DND-41 (cell line): Measurements from ENCODE around the gene CACNA1A.

Experiments used
- ATAC-seq: fragments of 200-7000 bp; cut with Tn5 transposase; 3 replicates; pipeline ENCODE4 v1.9.1; 2021; ENCODE audit warnings: low read depth; ENCODE audit not compliant: insufficient read depth
- DNase-seq: peaks from one replicate; pipeline ENCODE4 v3.0.0-alpha.2; 2020
- H2AFZ ChIP-seq: 2 replicates; pipeline ENCODE4 v1.6.0; 2012; ENCODE audit warnings: low read depth, low read length
- H3K27ac ChIP-seq: 2 replicates; pipeline ENCODE4 v1.5.1; 2012; ENCODE audit warnings: low read length, inconsistent platforms
- H3K27me3 ChIP-seq: fragments of 200-600 bp; sonication (generic); 2 replicates; pipeline ENCODE4 v1.6.0; 2012; ENCODE audit warnings: low read length, mild to moderate bottlenecking, inconsistent platforms; ENCODE audit not compliant: insufficient read depth, poor library complexity
- H3K36me3 ChIP-seq: 2 replicates; pipeline ENCODE4 v1.5.1; 2012; ENCODE audit warnings: low read length, inconsistent platforms; ENCODE audit not compliant: insufficient read depth
- H3K4me1 ChIP-seq: 2 replicates; pipeline ENCODE4 v1.5.1; 2012; ENCODE audit warnings: mild to moderate bottlenecking, low read length; ENCODE audit not compliant: insufficient read depth
- H3K4me2 ChIP-seq: 2 replicates; pipeline ENCODE4 v1.6.0; 2012; ENCODE audit warnings: mild to moderate bottlenecking, moderate library complexity, low read length, inconsistent platforms; ENCODE audit not compliant: insufficient read depth
- H3K4me3 ChIP-seq, 2 experiments: fragments of 200-600 bp in 1 of 2; shearing (Covaris generic) in 1 of 2; 2 replicates each; pipeline ENCODE4 v1.5.1; 2012 to 2016; ENCODE audit warnings: inconsistent platforms in 2 of 2, low read length in 2 of 2, mild to moderate bottlenecking in 2 of 2, low read depth in 1 of 2, moderate library complexity in 1 of 2
- H3K79me2 ChIP-seq: 2 replicates; pipeline ENCODE4 v1.6.0; 2012; ENCODE audit warnings: low read length, inconsistent platforms; ENCODE audit not compliant: insufficient read depth
- H3K9ac ChIP-seq: 2 replicates; pipeline ENCODE4 v1.6.0; 2012; ENCODE audit warnings: low read depth, mild to moderate bottlenecking, inconsistent platforms, low read length, moderate library complexity
- H3K9me3 ChIP-seq: 2 replicates; pipeline ENCODE4 v1.5.1; 2012; ENCODE audit warnings: low read length, moderate library complexity, mild to moderate bottlenecking, inconsistent platforms; ENCODE audit not compliant: insufficient read depth, severe bottlenecking
- H4K20me1 ChIP-seq: 2 replicates; pipeline ENCODE4 v1.6.0; 2012; ENCODE audit warnings: low read length; ENCODE audit not compliant: insufficient read depth
- EZH2 ChIP-seq: IDR thresholded peaks from 3 replicates; pipeline ENCODE4 v1.6.1; 2012; ENCODE audit warnings: borderline replicate concordance, low read depth, mild to moderate bottlenecking, moderate library complexity, low read length, inconsistent platforms; ENCODE audit not compliant: severe bottlenecking
- TF ChIP-seq, protein P1 (sequence below): IDR thresholded peaks from 2 replicates; pipeline ENCODE4 v1.5.1; 2012; ENCODE audit warnings: borderline replicate concordance, low read length, moderate library complexity, mild to moderate bottlenecking; ENCODE audit not compliant: poor library complexity, severe bottlenecking; ENCODE audit errors: extremely low read depth

The CACNA1A gene

DNA sequence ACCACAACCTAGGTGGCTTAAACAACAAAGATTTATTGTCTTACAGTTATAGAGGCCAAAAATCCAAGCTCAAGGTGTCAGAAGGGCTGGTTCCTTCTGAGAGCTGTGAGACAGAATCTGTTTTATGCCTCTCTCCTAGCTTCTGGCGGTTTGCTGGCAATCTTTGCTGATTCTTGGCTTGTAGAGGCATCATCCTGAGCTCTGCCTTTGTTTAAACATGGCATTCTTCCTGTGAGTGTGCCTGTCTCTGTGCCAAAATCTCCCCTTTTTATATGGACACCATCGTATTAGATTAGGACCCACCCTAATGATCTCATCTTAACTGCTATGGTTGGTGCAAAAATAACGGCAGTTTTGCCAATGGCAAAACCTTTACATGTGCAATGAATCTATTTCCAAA is 169.1 kb downstream of the CACNA1A start:
- Histone ChIP-seq H3K9me3 (peaks cover 8% of the 10 kb centered on the region), H4K20me1 (no peaks in the 10 kb centered on the region), H3K36me3 (no peaks in the 10 kb centered on the region), H3K9ac (no peak overlapping the region), H3K4me1 (no peaks in the 10 kb centered on the region), H3K27me3 (no peaks in the 10 kb centered on the region), H2AFZ (no peak overlapping the region), H3K79me2 (no peaks in the 10 kb centered on the region), H3K4me2 (no peak overlapping the region), H3K27ac (no peak overlapping the region), H3K4me3 (no peak overlapping the region)
- DNase-seq: no peak
- TF ChIP-seq, protein P1, sequence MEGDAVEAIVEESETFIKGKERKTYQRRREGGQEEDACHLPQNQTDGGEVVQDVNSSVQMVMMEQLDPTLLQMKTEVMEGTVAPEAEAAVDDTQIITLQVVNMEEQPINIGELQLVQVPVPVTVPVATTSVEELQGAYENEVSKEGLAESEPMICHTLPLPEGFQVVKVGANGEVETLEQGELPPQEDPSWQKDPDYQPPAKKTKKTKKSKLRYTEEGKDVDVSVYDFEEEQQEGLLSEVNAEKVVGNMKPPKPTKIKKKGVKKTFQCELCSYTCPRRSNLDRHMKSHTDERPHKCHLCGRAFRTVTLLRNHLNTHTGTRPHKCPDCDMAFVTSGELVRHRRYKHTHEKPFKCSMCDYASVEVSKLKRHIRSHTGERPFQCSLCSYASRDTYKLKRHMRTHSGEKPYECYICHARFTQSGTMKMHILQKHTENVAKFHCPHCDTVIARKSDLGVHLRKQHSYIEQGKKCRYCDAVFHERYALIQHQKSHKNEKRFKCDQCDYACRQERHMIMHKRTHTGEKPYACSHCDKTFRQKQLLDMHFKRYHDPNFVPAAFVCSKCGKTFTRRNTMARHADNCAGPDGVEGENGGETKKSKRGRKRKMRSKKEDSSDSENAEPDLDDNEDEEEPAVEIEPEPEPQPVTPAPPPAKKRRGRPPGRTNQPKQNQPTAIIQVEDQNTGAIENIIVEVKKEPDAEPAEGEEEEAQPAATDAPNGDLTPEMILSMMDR: no peak
- TF ChIP-seq EZH2: no peak
- ATAC-seq: no peak

DNA sequence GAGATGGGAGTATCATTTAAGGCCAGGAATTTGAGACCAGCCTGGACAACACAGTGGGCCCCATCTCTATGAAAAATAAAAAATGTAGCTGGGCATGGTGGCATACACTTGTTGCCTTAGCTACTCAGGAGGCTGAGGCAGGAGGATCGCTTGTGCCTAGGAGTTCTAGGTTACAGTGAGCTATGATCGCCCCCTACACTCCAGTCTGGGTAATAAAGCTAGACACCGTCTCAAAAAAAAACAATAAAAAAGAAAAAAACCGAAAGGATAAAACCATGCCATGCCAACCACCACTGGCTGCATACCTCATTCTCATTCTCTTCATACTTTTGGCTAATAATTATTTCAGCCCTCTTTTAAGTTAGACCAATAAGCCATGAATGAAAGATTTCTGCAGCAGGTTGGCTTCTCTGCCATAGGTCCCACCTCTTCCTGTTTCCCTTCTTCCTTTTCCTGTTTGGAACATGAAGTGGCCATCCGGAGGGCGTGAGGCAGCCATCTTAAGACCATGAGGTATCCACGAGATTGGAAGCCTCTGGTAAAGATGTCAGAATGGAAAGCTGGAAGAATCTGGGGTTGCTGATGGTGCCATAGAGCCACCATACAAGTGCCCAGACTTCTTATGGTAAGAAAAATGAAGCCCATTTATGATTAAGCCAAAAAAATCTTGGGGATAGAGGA is 171.3 kb downstream of the CACNA1A start:
- no peak overlapping the region for H2AFZ ChIP-seq
- TF ChIP-seq EZH2: no peak
- TF ChIP-seq, protein P1: no peak

DNA sequence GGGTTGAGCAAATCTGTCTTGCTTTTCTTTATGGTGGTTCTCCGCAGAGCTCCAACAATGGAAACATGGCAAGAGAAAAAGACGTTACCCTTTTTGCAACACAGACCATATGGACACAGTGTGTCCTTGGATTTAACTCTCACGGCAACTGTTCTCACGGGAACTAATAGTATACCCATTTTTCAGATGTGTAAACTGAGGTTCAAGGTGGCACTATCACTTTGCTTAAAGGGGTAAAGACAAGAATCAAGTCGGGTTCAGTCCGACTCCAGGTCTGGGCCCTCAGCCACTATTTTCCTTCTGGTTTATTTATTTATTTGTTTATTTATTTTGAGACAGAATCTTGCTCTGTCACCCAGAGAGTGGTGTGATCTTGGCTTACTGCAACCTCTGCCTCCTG is 176.0 kb downstream of the CACNA1A start:
- no peak for TF ChIP-seq EZH2
- TF ChIP-seq, protein P1: no peak

More for the DNA sequence above, 171.3 kb downstream of the CACNA1A start:
- Histone ChIP-seq H4K20me1 (no peaks in the 10 kb centered on the region), H3K79me2 (no peaks in the 10 kb centered on the region), H3K9me3 (peaks cover 8% of the 10 kb centered on the region), H3K4me3 (no peak overlapping the region), H3K36me3 (no peaks in the 10 kb centered on the region), H3K27ac (no peak overlapping the region), H3K9ac (no peak overlapping the region), H3K4me1 (no peaks in the 10 kb centered on the region), H3K4me2 (no peak overlapping the region), H3K27me3 (no peaks in the 10 kb centered on the region)
- DNase-seq (no peak), ATAC-seq (no peak)

DNA sequence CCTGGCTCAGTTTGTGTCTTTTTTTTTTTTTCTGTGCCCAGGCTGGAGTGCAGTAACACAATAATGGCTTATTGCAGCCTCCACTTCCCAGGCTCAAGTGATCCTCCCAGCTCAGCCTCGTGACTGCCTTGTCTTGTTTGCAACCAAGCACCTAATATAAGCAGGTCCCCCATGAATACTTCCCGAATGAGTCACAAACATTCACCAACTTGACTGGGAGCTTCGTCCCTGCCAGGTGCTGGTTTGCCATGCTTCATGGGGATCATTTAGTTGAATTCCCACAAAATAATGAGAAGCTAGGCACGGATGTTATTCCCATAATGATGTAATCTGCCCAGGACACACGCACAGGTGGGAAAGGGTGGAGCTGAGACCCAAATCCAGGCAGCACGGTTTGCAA is 176.5 kb downstream of the CACNA1A start:
- H3K27ac ChIP-seq: no peak overlapping the region
- H4K20me1 ChIP-seq: no peaks in the 10 kb centered on the region
- no peak overlapping the region for H3K9ac ChIP-seq
- DNase-seq: no peak
- TF ChIP-seq, protein P1: no peak
- no peak for TF ChIP-seq EZH2
- no peaks in the 10 kb centered on the region for H3K4me1 ChIP-seq
- H3K4me3 ChIP-seq: no peak overlapping the region
- H3K36me3 ChIP-seq: no peaks in the 10 kb centered on the region
- no peaks in the 10 kb centered on the region for H3K79me2 ChIP-seq
- ATAC-seq: no peak
- peaks cover 3% of the 10 kb centered on the region for H3K27me3 ChIP-seq
- H3K4me2 ChIP-seq: no peak overlapping the region
- H2AFZ ChIP-seq: no peak overlapping the region
- H3K9me3 ChIP-seq: no peaks in the 10 kb centered on the region

More for the DNA sequence above, 176.0 kb downstream of the CACNA1A start:
- Histone ChIP-seq H2AFZ (no peak overlapping the region), H3K36me3 (no peaks in the 10 kb centered on the region), H3K9ac (no peak overlapping the region), H3K4me1 (no peaks in the 10 kb centered on the region), H3K27ac (no peak overlapping the region), H4K20me1 (no peaks in the 10 kb centered on the region), H3K4me3 (no peak overlapping the region), H3K27me3 (peaks cover 3% of the 10 kb centered on the region), H3K9me3 (no peaks in the 10 kb centered on the region), H3K4me2 (no peak overlapping the region), H3K79me2 (no peaks in the 10 kb centered on the region)
- no peak for ATAC-seq
- DNase-seq: no peak
